ENCODE measurements around the gene CASTOR1.

The CASTOR1 gene

DNA sequence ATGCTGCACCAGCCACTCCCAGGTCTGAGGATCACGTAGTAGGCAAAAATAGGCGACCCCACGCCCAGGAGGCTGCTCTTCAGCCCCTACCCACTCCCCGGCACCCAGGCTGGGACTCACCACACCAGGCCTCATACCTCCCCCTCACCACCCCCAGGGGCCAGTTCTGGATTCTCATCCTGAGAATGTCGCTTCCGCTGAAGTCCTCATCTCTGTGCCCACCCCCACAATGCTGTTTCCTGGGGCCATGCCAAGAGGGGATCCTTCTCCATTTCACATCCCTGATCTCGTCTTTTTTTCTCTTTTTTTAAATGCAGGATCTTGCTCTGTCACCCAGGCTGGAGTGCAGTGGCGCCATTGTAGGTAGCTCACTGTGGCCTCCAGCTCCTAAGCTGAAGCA is 21.0 kb downstream of the CASTOR1 start:
- Histone ChIP-seq H3K4me3 (ENCODE audit: low read length) (no peak overlapping the region), H3K4me1 (ENCODE audit: insufficient read depth, low read length) (no peaks in the 10 kb centered on the region), H3K9ac (ENCODE audit: low read depth, low read length) (no peak overlapping the region; the same call in 1 of the 2 replicates), H3K27me3 (ENCODE audit: insufficient read depth, low read length) (peaks cover 3% of the 10 kb centered on the region; the same call in 1 of the 2 replicates), H3K27ac (ENCODE audit: low read depth, low read length) (no peak overlapping the region), H3K9me3 (ENCODE audit: insufficient read depth, low read depth, low read length) (no peaks in the 10 kb centered on the region), H3K36me3 (ENCODE audit: insufficient read depth, low read length) (no peaks in the 10 kb centered on the region)
- 90% methylated on average over 8 of the region's 8 CpGs for WGBS

DNA sequence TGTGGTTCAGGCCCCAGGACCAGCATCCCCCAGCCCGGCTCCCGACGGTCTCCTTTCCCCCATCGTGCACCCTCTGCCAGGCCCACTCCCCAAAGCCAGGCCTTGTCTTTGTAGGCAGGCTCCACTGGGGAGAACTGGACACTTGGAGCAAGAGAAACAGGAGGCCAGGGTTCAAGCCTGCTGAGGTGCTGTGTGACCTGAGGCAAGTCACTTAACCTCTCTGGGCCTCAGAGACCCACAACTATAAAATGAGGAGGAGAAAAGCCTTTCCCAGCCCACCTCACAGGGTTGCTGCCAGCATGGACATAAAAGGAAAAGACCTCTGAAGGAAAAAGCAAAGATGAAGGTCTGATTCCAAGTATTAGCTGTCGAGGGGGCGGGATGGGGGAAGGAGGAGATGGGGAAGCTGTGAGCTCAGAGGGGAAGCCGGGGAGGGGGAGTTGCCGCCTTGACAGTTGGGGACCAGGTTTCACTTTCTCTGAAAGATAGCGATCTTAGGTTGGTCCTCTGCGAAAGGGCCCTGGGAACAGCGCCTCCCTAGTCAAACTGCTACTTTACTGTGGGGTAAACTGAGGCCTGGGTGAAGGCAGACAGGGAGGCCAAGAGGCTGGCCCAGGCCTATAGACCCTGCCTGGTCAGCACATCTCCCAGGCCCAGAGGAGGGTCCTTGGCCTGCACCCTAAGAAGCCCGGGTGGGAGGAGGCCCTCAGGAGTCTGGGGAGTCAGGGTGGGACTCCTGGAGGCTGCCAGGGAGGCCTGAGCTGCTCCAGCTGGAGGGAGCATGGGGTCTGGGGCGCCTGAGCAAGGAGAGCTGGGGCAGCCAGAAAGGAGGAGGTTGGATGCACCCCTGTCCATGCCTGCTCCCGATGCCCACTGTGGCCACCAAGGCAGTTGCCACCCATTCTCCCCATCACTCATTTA is 21.7 kb downstream of the CASTOR1 start:
- H3K9me3 ChIP-seq (ENCODE audit: insufficient read depth, low read depth, low read length), result no peaks in the 10 kb centered on the region
- peaks cover 3% of the 10 kb centered on the region; the same call in 1 of the 2 replicates for H3K27me3 ChIP-seq (ENCODE audit: insufficient read depth, low read length)
- H3K27ac ChIP-seq (ENCODE audit: low read depth, low read length), result no peak overlapping the region
- H3K4me3 ChIP-seq (ENCODE audit: low read length), result no peak overlapping the region
- H3K4me1 ChIP-seq (ENCODE audit: insufficient read depth, low read length), result no peaks in the 10 kb centered on the region
- no peaks in the 10 kb centered on the region for H3K36me3 ChIP-seq (ENCODE audit: insufficient read depth, low read length)
- WGBS, result 93% methylated on average over 14 of the region's 14 CpGs
- no peak overlapping the region for H3K9ac ChIP-seq (ENCODE audit: low read depth, low read length)

DNA sequence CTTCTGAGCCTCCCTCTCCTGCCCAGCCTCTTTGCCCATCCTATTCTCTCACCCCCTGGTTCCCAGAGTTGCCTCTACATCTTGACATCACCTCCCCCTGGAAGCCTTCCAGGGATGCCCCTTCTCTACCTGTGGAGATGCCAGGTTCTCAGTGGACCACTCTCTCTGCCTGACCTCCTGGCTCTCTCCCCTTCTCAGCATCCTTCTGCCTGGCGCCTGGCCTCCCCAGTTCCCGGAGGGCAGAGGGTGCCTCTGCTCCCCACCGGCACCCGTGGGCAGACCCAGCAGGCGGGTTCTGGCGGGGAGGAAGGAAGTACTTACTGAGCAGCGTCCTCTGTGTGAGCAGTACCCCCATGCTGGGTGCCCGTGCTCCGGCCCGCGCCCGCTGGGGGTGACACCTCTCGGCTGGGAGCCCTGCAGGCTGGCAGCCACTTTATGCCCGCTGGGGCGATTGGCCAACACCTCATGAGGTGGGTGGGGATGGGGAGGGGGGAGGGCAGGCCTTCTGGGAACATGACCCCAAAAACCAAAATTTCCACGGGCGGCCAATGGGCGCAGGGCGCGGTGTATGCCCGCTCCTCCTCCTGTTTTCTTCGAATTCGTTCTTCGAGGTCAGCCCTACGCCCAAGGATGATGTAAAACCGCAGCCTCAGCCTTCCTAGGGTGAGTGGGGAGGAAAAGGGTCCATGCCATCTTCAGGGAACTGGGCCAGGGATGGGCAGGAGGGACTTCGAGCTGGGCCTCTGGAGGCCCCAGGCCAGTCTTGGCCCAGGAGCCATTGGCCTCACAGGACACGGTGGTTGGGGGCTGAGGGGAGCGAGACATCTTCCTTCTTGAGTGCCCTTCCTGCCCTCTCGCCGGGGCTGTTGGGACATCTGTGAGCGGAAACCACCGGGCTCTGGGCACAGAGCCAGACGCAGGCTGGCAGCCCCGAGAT is 22.6 kb downstream of the CASTOR1 start, which contains the start of gene OSM:
OSM (minus strand) TSS at position 407 of the 937 bp plus-strand sequence; CDS start at position 355, 52 bp downstream.
- no peak within 1 kb of the TSS for H3K4me3 ChIP-seq (ENCODE audit: low read length)
- H3K9me3 ChIP-seq (ENCODE audit: insufficient read depth, low read depth, low read length), result no peaks in the 10 kb centered on the region
- H3K4me1 ChIP-seq (ENCODE audit: insufficient read depth, low read length), result no peaks in the 10 kb centered on the region
- H3K27me3 ChIP-seq (ENCODE audit: insufficient read depth, low read length), result peaks cover 3% of the 10 kb centered on the region; the same call in 1 of the 2 replicates
- WGBS, result 94% methylated on average over 35 of the region's 35 CpGs
- H3K36me3 ChIP-seq (ENCODE audit: insufficient read depth, low read length), result no peaks in the 10 kb centered on the region
- no peak within 1 kb of the TSS for H3K9ac ChIP-seq (ENCODE audit: low read depth, low read length)
- H3K27ac ChIP-seq (ENCODE audit: low read depth, low read length), result no peak within 1 kb of the TSS

DNA sequence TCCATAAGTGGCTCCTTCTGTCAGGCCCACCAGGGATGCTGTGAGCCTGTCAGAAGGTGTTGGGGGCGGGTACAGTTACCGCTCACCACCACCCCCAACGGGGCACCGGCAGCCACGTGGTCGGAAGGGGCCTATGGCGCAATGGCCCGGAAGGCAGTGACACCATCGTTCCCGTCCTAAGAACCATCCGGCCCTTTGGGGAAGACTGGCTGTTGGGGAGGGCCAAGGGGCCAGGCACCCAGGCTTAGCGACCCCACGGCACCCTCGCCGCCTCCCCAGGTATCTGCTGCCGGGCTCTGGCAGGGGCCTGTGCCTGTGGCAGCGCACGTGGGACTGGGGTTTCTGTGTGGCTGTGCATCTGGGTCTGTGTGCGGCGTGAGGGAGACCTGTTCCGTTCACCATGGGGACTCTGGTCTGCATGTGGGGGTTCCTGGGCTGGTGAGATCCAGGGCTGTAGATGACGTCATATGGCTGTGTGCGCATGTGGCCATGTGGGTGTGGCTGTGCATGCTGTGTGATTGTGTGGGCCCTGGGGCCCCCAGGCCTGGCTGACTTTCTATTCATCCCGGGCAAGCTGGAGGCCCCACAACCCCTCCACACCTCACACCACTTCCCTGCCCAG is 23.4 kb downstream of the CASTOR1 start:
- Histone ChIP-seq H3K9me3 (ENCODE audit: insufficient read depth, low read depth, low read length) (no peaks in the 10 kb centered on the region), H3K27me3 (ENCODE audit: insufficient read depth, low read length) (peaks cover 3% of the 10 kb centered on the region; the same call in 1 of the 2 replicates), H3K27ac (ENCODE audit: low read depth, low read length) (no peak overlapping the region), H3K4me1 (ENCODE audit: insufficient read depth, low read length) (no peaks in the 10 kb centered on the region), H3K4me3 (ENCODE audit: low read length) (no peak overlapping the region), H3K36me3 (ENCODE audit: insufficient read depth, low read length) (no peaks in the 10 kb centered on the region), H3K9ac (ENCODE audit: low read depth, low read length) (no peak overlapping the region)
- 86% methylated on average over 24 of the region's 24 CpGs for WGBS

DNA sequence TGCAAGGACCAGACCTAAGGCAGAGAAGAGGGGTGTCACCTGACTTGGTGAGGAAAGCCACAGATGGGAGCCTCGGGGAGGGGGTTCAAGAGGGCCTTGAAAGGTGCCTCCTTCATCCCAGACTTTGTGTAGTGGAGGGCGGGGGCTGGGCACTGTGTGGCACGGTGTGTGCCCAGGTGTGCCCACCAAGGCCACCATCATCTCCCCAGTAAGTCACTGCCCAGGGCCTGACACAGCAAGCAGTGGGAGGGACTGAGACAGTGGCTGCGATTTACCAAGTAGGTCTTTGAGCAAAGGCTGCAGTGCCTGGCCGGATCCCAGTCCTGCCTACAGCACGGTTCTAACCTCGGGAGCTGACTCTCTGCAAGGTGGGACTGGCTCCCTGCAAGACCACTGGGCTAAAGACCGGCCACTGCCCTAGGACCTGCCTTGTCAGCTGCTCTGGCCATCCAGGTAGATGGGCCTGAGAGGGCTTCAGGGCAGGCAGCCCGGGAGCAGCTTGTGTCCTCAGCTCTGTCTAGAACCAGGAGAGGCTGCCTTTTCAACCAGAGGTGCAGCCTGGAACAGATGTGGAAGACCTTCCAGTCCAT is 24.1 kb downstream of the CASTOR1 start:
- WGBS, result 92% methylated on average over 9 of the region's 9 CpGs
- Histone ChIP-seq H3K9me3 (ENCODE audit: insufficient read depth, low read depth, low read length) (no peaks in the 10 kb centered on the region), H3K4me1 (ENCODE audit: insufficient read depth, low read length) (no peaks in the 10 kb centered on the region), H3K27me3 (ENCODE audit: insufficient read depth, low read length) (peaks cover 3% of the 10 kb centered on the region; the same call in 1 of the 2 replicates), H3K4me3 (ENCODE audit: low read length) (no peak overlapping the region), H3K9ac (ENCODE audit: low read depth, low read length) (no peak overlapping the region), H3K36me3 (ENCODE audit: insufficient read depth, low read length) (no peaks in the 10 kb centered on the region), H3K27ac (ENCODE audit: low read depth, low read length) (no peak overlapping the region)

DNA sequence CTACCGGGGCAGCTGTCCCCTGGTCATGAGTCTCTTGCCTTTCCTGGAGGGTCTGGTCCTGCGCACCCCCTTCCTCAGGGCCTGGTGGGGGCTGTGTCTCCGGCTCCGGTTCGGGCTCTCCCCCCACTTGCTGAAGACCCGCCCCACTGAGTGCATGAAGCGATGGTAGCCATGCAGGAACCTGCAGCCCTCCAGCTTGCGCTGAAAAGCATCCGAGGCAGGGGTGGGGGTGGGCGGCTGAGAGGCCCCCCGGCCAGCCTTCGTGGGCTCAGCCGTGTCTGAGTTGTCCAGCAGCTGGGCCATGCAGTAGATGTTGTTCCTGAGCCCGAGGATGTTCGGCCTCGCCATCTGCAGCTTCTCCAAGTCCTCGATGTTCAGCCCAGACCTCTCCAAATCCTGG is 25.4 kb downstream of the CASTOR1 start:
- no peak overlapping the region for H3K4me3 ChIP-seq (ENCODE audit: low read length)
- H3K27me3 ChIP-seq (ENCODE audit: insufficient read depth, low read length), result peaks cover 3% of the 10 kb centered on the region; the same call in 1 of the 2 replicates
- no peaks in the 10 kb centered on the region for H3K36me3 ChIP-seq (ENCODE audit: insufficient read depth, low read length)
- 92% methylated on average over 17 of the region's 17 CpGs for WGBS
- no peaks in the 10 kb centered on the region for H3K9me3 ChIP-seq (ENCODE audit: insufficient read depth, low read depth, low read length)
- H3K9ac ChIP-seq (ENCODE audit: low read depth, low read length), result no peak overlapping the region
- no peaks in the 10 kb centered on the region for H3K4me1 ChIP-seq (ENCODE audit: insufficient read depth, low read length)
- no peak overlapping the region for H3K27ac ChIP-seq (ENCODE audit: low read depth, low read length)

DNA sequence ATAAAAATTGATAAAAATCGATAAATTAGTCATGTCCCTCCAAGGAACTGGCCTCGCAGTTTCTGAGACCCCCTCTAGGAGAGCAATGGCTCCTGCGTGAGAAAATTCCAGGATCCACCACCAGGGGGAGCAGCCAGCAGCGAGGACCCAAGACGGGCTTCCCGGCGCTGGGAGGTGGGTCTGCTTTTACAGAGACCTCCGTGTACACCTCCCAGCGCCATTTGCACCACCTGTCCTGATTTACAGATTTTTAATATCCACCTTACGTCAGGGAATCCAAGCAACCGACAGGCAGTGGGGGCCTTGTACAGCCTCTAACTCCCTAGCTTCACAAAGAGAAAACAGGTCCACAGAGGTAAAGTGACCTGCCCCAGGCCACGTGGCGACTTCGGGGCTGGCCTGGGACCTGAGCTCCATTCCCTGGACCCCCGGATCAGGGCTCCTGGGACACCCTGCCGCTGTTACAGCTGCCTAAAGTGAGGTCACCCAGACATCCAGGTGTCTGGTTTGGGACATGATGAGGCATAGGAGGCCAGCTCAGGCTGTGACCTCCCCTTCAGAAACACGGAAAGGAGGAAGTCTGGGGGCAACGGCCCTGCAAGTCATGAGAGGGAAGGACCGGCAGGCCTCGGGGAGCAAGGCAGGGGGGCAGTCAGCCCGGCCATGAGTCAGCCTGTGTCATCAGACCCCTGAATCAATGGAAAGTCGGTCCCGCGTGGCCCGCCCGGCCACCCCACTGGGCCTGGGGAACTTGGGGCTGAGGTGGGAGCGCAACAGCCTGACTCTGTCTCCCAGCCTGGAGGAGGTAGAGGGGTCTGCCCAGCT is 26.2 kb downstream of the CASTOR1 start:
- H3K9me3 ChIP-seq (ENCODE audit: insufficient read depth, low read depth, low read length), result no peaks in the 10 kb centered on the region
- H3K27me3 ChIP-seq (ENCODE audit: insufficient read depth, low read length), result peaks cover 3% of the 10 kb centered on the region; the same call in 1 of the 2 replicates
- peaks cover 1% of the 10 kb centered on the region; the same call in 1 of the 2 replicates for H3K4me1 ChIP-seq (ENCODE audit: insufficient read depth, low read length)
- H3K4me3 ChIP-seq (ENCODE audit: low read length), result no peak overlapping the region
- no peak overlapping the region for H3K9ac ChIP-seq (ENCODE audit: low read depth, low read length)
- no peaks in the 10 kb centered on the region for H3K36me3 ChIP-seq (ENCODE audit: insufficient read depth, low read length)
- 42% methylated on average over 27 of the region's 27 CpGs for WGBS
- no peak overlapping the region for H3K27ac ChIP-seq (ENCODE audit: low read depth, low read length)

DNA sequence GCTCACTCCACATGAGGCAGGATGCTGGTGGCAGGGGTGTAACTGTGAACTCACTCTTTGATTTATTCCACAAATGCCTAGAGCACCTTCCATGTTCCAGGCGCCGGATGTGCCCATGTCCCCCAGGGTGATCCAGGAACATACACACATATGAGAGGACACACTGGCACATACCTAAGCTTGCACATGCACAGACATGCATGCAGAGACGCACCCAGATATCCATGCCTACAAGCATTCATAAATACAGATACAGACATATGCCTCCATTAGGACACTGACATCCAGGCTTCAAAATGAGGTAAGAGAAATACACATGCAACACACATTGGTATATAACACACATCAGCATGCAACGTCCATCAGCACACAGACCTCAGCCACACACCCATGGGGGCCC is 27.2 kb downstream of the CASTOR1 start:
- 94% methylated on average over 4 of the region's 4 CpGs for WGBS
- Histone ChIP-seq H3K27ac (ENCODE audit: low read depth, low read length) (no peak overlapping the region), H3K4me1 (ENCODE audit: insufficient read depth, low read length) (peaks cover 4% of the 10 kb centered on the region; the same call in 1 of the 2 replicates), H3K9ac (ENCODE audit: low read depth, low read length) (no peak overlapping the region), H3K36me3 (ENCODE audit: insufficient read depth, low read length) (no peaks in the 10 kb centered on the region), H3K9me3 (ENCODE audit: insufficient read depth, low read depth, low read length) (no peaks in the 10 kb centered on the region), H3K27me3 (ENCODE audit: insufficient read depth, low read length) (peaks cover 3% of the 10 kb centered on the region; the same call in 1 of the 2 replicates), H3K4me3 (ENCODE audit: low read length) (no peak overlapping the region)

DNA sequence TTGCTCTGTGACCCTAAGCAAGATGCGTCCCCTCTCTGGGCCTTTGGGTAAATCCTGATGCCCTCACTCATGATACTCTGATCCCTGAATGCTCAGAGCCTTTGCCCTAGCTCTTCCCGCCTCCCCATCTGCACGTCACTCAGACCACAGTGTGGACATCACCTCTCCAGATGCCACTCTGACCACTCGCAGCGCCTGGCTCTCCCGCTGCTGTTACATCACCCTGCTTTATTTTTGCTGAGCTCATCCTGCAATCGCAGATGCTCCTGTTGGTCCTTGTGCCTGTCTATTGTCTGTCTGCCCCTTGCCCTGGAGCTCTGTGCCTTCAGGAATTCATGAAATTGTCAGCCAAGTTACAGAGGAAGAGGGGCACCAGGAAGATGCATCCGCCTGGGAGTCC is 28.2 kb downstream of the CASTOR1 start:
- H3K9me3 ChIP-seq (ENCODE audit: insufficient read depth, low read depth, low read length), result no peaks in the 10 kb centered on the region
- H3K27me3 ChIP-seq (ENCODE audit: insufficient read depth, low read length), result peaks cover 4% of the 10 kb centered on the region; the same call in 1 of the 2 replicates
- no peak overlapping the region for H3K9ac ChIP-seq (ENCODE audit: low read depth, low read length)
- H3K27ac ChIP-seq (ENCODE audit: low read depth, low read length), result no peak overlapping the region
- WGBS, result 90% methylated on average over 8 of the region's 8 CpGs
- peaks cover 4% of the 10 kb centered on the region; the same call in 1 of the 2 replicates for H3K4me1 ChIP-seq (ENCODE audit: insufficient read depth, low read length)
- no peak overlapping the region for H3K4me3 ChIP-seq (ENCODE audit: low read length)
- H3K36me3 ChIP-seq (ENCODE audit: insufficient read depth, low read length), result no peaks in the 10 kb centered on the region
